ENCODE results near the gene PREX1. TPM values are rescaled to one million over a fixed set of nuclear protein-coding genes. Genes with fewer than 3 reads are reported as not detected.

The PREX1 gene
- polyA plus RNA-seq, 1 donor (not counting 4 experiments of a cell fraction or from before 2014, with no cell fraction given) = 0.22 TPM

DNA sequence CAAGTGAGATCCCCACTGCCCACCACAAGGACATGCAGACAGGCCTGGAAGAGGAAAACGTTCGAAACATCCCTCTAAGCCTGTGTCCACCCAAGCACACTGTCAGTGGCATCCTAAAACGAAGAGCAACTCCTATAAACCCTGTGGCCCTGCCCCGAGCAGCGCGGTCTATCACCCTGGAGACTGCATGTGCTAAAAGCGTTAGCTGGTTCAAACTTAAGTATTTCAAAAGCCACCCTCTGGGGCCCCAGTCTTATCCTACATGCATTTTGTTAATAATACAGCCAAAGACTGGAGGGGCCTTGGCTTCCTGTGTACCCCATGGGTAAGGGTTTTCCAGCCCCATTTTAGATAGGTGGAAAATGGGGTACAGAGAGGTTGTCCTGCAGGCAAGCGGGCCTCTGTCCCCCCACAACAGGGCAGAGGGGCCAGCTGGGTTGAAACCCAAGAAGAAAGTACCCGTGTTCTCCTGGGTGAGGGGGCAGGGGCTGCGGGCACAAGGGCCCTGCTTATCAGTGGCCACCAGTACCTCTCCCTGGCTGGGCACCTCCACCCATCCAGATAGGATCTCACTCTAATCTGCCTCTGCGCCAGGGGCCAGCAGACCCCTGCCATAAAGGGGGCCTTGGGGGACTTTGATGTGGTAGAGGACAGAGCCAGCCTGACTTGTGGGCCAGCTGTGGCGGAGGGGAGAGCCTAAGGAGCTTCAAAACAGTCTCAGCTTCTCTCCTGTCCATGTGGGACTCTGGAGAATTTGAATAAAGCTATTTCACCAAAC is 28.3 kb downstream of the PREX1 start:
- H4K20me1 ChIP-seq (ENCODE audit: control insufficient read depth, extremely low read depth, insufficient read depth, low read length) = no peaks in the 10 kb centered on the region
- dilution Hi-C loops (cut with MboI; ENCODE audit: extremely low pct_ligation_motif_present, low sequenced_read_pairs) = no loop called here
- H3K27me3 ChIP-seq (ENCODE audit: control insufficient read depth, extremely low read depth, insufficient read depth, low read length) = peaks cover 7% of the 10 kb centered on the region
- no peaks in the 10 kb centered on the region for H3K9me3 ChIP-seq (ENCODE audit: control insufficient read depth, low read depth, low read length)
- H2AFZ ChIP-seq (ENCODE audit: control insufficient read depth, low read length) = no peak overlapping the region
- H3K9me1 ChIP-seq (ENCODE audit: control insufficient read depth, extremely low read depth, insufficient read depth, low read length) = no peaks in the 10 kb centered on the region
- FAIRE-seq = no peak
- H3K4me2 ChIP-seq (ENCODE audit: control insufficient read depth, extremely low read depth, insufficient read depth, low read depth, low read length) = no peak overlapping the region
- H3K4me1 ChIP-seq (ENCODE audit: control insufficient read depth, extremely low read depth, insufficient read depth, low read length) = no peaks in the 10 kb centered on the region
- H3K36me3 ChIP-seq (ENCODE audit: control insufficient read depth in 2 of 2, extremely low read depth in 1 of 2, insufficient read depth in 2 of 2, low read length in 2 of 2) = no peaks in the 10 kb centered on the region
- no peak overlapping the region for H3K4me3 ChIP-seq (ENCODE audit: control insufficient read depth in 2 of 3, extremely low read depth in 1 of 3, insufficient read depth in 2 of 3, low read depth in 1 of 3, low read length in 3 of 3)
- H3K9ac ChIP-seq (ENCODE audit: control insufficient read depth, extremely low read depth, insufficient read depth, low read length) = no peak overlapping the region
- no peak for DNase-seq (ENCODE audit: low read depth, low spot score)
- TF ChIP-seq EZH2 (IDR thresholded peaks at IDR 0.05; ENCODE audit: low read length) = no peak
- TF ChIP-seq, protein P1, sequence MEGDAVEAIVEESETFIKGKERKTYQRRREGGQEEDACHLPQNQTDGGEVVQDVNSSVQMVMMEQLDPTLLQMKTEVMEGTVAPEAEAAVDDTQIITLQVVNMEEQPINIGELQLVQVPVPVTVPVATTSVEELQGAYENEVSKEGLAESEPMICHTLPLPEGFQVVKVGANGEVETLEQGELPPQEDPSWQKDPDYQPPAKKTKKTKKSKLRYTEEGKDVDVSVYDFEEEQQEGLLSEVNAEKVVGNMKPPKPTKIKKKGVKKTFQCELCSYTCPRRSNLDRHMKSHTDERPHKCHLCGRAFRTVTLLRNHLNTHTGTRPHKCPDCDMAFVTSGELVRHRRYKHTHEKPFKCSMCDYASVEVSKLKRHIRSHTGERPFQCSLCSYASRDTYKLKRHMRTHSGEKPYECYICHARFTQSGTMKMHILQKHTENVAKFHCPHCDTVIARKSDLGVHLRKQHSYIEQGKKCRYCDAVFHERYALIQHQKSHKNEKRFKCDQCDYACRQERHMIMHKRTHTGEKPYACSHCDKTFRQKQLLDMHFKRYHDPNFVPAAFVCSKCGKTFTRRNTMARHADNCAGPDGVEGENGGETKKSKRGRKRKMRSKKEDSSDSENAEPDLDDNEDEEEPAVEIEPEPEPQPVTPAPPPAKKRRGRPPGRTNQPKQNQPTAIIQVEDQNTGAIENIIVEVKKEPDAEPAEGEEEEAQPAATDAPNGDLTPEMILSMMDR (optimal IDR thresholded peaks at IDR 0.05 in 1 of 3, IDR thresholded peaks at IDR 0.05 in 1 of 3, conservative IDR thresholded peaks at IDR 0.05 in 1 of 3; ENCODE audit: extremely low read depth in 1 of 3, insufficient read depth in 2 of 3, low read length in 3 of 3) = no peak
- H3K27ac ChIP-seq (ENCODE audit: control insufficient read depth, insufficient read depth, low read length) = no peak overlapping the region
- H3K79me2 ChIP-seq (ENCODE audit: control insufficient read depth, insufficient read depth, low read length) = no peaks in the 10 kb centered on the region

DNA sequence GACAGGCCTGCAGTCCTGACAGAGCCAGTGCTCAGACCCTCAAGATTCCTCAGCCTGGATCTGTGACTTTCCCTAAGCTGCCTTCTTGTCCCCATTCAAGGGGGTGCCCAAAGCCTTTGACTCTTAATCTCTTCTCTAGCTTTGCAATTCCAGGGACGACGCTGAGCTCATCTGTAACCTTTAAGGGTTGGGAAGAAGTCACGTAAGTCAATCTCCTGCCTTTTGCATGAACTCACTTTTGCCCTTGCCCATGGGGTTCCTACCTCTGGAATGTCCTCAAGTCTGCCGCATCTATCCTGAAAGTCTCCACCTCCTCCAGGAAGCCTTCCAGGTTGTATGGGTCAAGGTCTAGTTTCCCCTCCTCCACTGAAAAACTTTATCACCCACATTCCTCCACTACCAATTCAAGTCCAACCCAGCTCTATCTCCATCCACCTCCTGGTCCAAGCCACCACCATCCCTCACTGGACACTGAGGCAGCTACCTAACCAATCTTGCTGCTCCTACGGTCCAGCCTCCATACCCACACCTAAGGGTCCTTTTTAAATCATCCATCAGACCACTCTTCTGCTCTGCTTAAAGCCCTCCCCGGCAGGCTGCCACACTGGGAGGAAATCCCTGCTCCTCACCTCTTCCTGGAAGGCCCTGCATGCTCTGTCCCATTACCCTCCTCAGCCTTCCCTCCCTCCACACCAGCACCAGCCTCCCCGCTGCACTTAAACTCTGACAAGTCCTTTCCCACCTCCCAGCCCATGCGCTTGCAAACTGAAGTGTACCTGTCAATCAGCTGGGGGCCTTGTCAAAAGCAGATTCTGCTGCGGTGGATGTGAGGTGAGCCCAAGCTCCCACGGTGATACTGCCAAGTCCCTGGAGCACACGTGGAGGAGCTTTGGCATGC is 29.7 kb downstream of the PREX1 start:
- FAIRE-seq (no peak), DNase-seq (ENCODE audit: low read depth, low spot score) (no peak)
- Histone ChIP-seq H3K36me3 (ENCODE audit: control insufficient read depth in 2 of 2, extremely low read depth in 1 of 2, insufficient read depth in 2 of 2, low read length in 2 of 2) (no peaks in the 10 kb centered on the region), H3K27me3 (ENCODE audit: control insufficient read depth, extremely low read depth, insufficient read depth, low read length) (peaks cover 7% of the 10 kb centered on the region), H3K9me3 (ENCODE audit: control insufficient read depth, low read depth, low read length) (no peaks in the 10 kb centered on the region), H3K9me1 (ENCODE audit: control insufficient read depth, extremely low read depth, insufficient read depth, low read length) (no peaks in the 10 kb centered on the region), H3K79me2 (ENCODE audit: control insufficient read depth, insufficient read depth, low read length) (no peaks in the 10 kb centered on the region), H4K20me1 (ENCODE audit: control insufficient read depth, extremely low read depth, insufficient read depth, low read length) (no peaks in the 10 kb centered on the region), H3K4me3 (ENCODE audit: control insufficient read depth in 2 of 3, extremely low read depth in 1 of 3, insufficient read depth in 2 of 3, low read depth in 1 of 3, low read length in 3 of 3) (no peak overlapping the region), H3K4me1 (ENCODE audit: control insufficient read depth, extremely low read depth, insufficient read depth, low read length) (no peaks in the 10 kb centered on the region), H3K27ac (ENCODE audit: control insufficient read depth, insufficient read depth, low read length) (no peak overlapping the region), H3K4me2 (ENCODE audit: control insufficient read depth, extremely low read depth, insufficient read depth, low read depth, low read length) (no peak overlapping the region), H3K9ac (ENCODE audit: control insufficient read depth, extremely low read depth, insufficient read depth, low read length) (no peak overlapping the region), H2AFZ (ENCODE audit: control insufficient read depth, low read length) (no peak overlapping the region)
- no peak for TF ChIP-seq EZH2 (IDR thresholded peaks at IDR 0.05; ENCODE audit: low read length)
- TF ChIP-seq, protein P1 (optimal IDR thresholded peaks at IDR 0.05 in 1 of 3, IDR thresholded peaks at IDR 0.05 in 1 of 3, conservative IDR thresholded peaks at IDR 0.05 in 1 of 3; ENCODE audit: extremely low read depth in 1 of 3, insufficient read depth in 2 of 3, low read length in 3 of 3) = no peak
- dilution Hi-C loops (cut with MboI; ENCODE audit: extremely low pct_ligation_motif_present, low sequenced_read_pairs) = no loop called here
